Mammary epithelial cell (primary cell): ENCODE data around the gene MTMR12.

Experiments
- EZH2 ChIP-seq: IDR thresholded peaks from 2 replicates; pipeline ENCODE4 v1.6.1; 2012; ENCODE audit warnings: low read length, inconsistent platforms, borderline replicate concordance
- TF ChIP-seq, protein P1 (sequence below), 2 donors: IDR thresholded peaks in 1 of 2; conservative IDR thresholded peaks in 1 of 2; 2 replicates each; pipeline ENCODE4 v1.5.1; 2011 to 2012; ENCODE audit warnings: inconsistent platforms in 2 of 2, low read length in 2 of 2, mild to moderate bottlenecking in 2 of 2, control low read depth in 1 of 2, low read depth in 1 of 2; ENCODE audit not compliant: insufficient read depth in 1 of 2; ENCODE audit errors: extremely low read depth in 1 of 2

DNA sequence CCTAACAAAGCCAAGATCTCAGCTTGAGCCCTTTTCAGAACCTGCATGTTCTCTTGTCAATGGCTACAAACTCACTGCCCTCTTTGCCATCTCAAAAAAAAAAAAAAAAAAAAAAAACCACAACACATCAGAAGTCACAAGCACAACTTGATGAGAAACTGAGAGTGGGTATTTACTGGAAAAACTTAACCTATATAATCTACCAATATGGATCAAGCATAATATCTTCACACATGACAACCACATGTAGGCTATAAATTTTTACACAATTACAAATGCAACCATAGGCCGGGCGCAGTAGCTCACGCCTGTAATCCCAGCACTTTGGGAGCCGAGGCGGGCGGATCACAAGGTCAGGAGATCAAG is 9.0 kb downstream of the MTMR12 start:
- no peak for TF ChIP-seq EZH2
- TF ChIP-seq, protein P1, sequence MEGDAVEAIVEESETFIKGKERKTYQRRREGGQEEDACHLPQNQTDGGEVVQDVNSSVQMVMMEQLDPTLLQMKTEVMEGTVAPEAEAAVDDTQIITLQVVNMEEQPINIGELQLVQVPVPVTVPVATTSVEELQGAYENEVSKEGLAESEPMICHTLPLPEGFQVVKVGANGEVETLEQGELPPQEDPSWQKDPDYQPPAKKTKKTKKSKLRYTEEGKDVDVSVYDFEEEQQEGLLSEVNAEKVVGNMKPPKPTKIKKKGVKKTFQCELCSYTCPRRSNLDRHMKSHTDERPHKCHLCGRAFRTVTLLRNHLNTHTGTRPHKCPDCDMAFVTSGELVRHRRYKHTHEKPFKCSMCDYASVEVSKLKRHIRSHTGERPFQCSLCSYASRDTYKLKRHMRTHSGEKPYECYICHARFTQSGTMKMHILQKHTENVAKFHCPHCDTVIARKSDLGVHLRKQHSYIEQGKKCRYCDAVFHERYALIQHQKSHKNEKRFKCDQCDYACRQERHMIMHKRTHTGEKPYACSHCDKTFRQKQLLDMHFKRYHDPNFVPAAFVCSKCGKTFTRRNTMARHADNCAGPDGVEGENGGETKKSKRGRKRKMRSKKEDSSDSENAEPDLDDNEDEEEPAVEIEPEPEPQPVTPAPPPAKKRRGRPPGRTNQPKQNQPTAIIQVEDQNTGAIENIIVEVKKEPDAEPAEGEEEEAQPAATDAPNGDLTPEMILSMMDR (conservative IDR thresholded peaks at IDR 0.05 in 1 of 2, IDR thresholded peaks at IDR 0.05 in 1 of 2; ENCODE audit: extremely low read depth in 1 of 2, insufficient read depth in 1 of 2, low read depth in 1 of 2, low read length in 2 of 2): no peak
